Measurements from ENCODE around the gene DBN1.

DNA sequence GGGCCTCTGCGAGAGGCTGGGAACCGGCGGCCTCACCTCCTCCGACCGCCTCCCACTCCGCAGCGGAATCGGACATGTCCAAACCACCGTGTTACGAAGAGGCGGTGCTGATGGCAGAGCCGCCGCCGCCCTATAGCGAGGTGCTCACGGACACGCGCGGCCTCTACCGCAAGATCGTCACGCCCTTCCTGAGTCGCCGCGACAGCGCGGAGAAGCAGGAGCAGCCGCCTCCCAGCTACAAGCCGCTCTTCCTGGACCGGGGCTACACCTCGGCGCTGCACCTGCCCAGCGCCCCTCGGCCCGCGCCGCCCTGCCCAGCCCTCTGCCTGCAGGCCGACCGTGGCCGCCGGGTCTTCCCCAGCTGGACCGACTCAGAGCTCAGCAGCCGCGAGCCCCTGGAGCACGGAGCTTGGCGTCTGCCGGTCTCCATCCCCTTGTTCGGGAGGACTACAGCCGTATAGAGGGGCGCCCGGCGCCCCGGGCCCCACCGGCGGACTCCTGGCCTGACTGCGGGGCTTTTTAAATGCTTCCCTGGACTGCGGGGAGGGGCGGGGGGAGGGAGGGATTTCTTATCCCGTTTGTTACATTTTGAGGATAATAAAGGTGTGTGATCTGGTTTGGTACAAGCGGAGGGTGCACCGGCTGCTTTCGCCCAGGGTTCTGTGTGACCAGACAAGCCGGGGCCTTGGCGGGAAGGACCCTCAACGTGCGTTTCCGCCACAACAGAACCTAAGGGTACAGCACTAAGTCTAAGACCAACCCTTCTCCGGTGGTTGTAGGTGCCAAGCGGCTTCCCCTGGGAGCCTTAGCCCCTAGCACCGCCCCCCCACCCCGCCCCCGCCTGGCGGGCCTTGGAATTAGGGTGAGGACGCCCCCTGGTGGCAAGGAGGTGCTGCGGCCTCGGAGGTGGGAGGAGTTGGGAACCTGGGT, 17.5 kb downstream of the DBN1 start:
- TF ChIP-seq, protein P1, sequence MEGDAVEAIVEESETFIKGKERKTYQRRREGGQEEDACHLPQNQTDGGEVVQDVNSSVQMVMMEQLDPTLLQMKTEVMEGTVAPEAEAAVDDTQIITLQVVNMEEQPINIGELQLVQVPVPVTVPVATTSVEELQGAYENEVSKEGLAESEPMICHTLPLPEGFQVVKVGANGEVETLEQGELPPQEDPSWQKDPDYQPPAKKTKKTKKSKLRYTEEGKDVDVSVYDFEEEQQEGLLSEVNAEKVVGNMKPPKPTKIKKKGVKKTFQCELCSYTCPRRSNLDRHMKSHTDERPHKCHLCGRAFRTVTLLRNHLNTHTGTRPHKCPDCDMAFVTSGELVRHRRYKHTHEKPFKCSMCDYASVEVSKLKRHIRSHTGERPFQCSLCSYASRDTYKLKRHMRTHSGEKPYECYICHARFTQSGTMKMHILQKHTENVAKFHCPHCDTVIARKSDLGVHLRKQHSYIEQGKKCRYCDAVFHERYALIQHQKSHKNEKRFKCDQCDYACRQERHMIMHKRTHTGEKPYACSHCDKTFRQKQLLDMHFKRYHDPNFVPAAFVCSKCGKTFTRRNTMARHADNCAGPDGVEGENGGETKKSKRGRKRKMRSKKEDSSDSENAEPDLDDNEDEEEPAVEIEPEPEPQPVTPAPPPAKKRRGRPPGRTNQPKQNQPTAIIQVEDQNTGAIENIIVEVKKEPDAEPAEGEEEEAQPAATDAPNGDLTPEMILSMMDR (IDR thresholded peaks at IDR 0.05), result peak; percentile 96
- no peak for TF ChIP-seq KDM1A (IDR thresholded peaks at IDR 0.05; ENCODE audit: low read depth)
- TF ChIP-seq RCOR1 (IDR thresholded peaks at IDR 0.05; ENCODE audit: low read depth, low read length), result no peak
- TF ChIP-seq, protein P2, sequence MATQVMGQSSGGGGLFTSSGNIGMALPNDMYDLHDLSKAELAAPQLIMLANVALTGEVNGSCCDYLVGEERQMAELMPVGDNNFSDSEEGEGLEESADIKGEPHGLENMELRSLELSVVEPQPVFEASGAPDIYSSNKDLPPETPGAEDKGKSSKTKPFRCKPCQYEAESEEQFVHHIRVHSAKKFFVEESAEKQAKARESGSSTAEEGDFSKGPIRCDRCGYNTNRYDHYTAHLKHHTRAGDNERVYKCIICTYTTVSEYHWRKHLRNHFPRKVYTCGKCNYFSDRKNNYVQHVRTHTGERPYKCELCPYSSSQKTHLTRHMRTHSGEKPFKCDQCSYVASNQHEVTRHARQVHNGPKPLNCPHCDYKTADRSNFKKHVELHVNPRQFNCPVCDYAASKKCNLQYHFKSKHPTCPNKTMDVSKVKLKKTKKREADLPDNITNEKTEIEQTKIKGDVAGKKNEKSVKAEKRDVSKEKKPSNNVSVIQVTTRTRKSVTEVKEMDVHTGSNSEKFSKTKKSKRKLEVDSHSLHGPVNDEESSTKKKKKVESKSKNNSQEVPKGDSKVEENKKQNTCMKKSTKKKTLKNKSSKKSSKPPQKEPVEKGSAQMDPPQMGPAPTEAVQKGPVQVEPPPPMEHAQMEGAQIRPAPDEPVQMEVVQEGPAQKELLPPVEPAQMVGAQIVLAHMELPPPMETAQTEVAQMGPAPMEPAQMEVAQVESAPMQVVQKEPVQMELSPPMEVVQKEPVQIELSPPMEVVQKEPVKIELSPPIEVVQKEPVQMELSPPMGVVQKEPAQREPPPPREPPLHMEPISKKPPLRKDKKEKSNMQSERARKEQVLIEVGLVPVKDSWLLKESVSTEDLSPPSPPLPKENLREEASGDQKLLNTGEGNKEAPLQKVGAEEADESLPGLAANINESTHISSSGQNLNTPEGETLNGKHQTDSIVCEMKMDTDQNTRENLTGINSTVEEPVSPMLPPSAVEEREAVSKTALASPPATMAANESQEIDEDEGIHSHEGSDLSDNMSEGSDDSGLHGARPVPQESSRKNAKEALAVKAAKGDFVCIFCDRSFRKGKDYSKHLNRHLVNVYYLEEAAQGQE (IDR thresholded peaks at IDR 0.05), result no peak
- peak; percentile 74 for TF ChIP-seq SMC3 (IDR thresholded peaks at IDR 0.05)
- TF ChIP-seq MAZ (IDR thresholded peaks at IDR 0.05; ENCODE audit: borderline replicate concordance, low read depth, low read length), result no peak
- no peak for TF ChIP-seq BHLHE40 (IDR thresholded peaks at IDR 0.05; ENCODE audit: low read depth, low read length)

Measured in A549 (cell line).